Liver (tissue), 9 donors: Measurements from ENCODE around the gene CDH24. TPM values are rescaled to one million over a fixed set of nuclear protein-coding genes. Genes with fewer than 3 reads are reported as not detected.

ENCODE experiments used
- DNase-seq: peaks from one replicate; pipeline ENCODE4 v3.0.0-alpha.2; 2017; ENCODE audit warnings: low spot score
- H3K27ac ChIP-seq, 2 donors: one replicate each; pipeline ENCODE4 v1.7.0; 2013; ENCODE audit warnings: inconsistent platforms in 2 of 2, low read length in 2 of 2, control low read depth in 1 of 2, low read depth in 1 of 2, mild to moderate bottlenecking in 1 of 2
- H3K27me3 ChIP-seq, 4 donors: one replicate each; pipeline versions ENCODE4 v1.6.1 to v1.7.0; 2013; ENCODE audit warnings: low read length in 3 of 4, inconsistent platforms in 1 of 4, mild to moderate bottlenecking in 1 of 4, moderate library complexity in 1 of 4; ENCODE audit not compliant: control insufficient read depth in 4 of 4, insufficient read depth in 4 of 4
- H3K36me3 ChIP-seq, 4 donors: one replicate each; pipeline versions ENCODE4 v1.6.1 to v1.7.0; 2013; ENCODE audit warnings: low read length in 3 of 4, mild to moderate bottlenecking in 3 of 4, low read depth in 1 of 4, moderate library complexity in 1 of 4; ENCODE audit not compliant: control insufficient read depth in 4 of 4, insufficient read depth in 3 of 4
- H3K4me1 ChIP-seq, 4 donors: one replicate each; pipeline versions ENCODE4 v1.6.1 to v1.7.0; 2013; ENCODE audit warnings: low read length in 3 of 4, mild to moderate bottlenecking in 3 of 4, moderate library complexity in 1 of 4; ENCODE audit not compliant: control insufficient read depth in 4 of 4, insufficient read depth in 4 of 4
- H3K4me3 ChIP-seq, 3 donors: one replicate each; pipeline versions ENCODE4 v1.6.1 to v1.7.0; 2013; ENCODE audit warnings: low read length in 3 of 3, control low read depth in 1 of 3, low read depth in 1 of 3, mild to moderate bottlenecking in 1 of 3
- H3K9ac ChIP-seq, 2 donors: one replicate each; pipeline ENCODE4 v1.7.0; 2013; ENCODE audit warnings: low read length in 2 of 2, mild to moderate bottlenecking in 2 of 2, moderate library complexity in 2 of 2, control low read depth in 1 of 2, low read depth in 1 of 2
- H3K9me3 ChIP-seq, 4 donors: one replicate each; pipeline versions ENCODE4 v1.6.1 to v1.7.0; 2013; ENCODE audit warnings: low read length in 3 of 4; ENCODE audit not compliant: control insufficient read depth in 4 of 4
- CTCF ChIP-seq: fragments of 150-350 bp; IDR thresholded peaks from 2 replicates; pipeline ENCODE4 v1.5.1; 2017; ENCODE audit warnings: improper control_type of control experiment, low read depth, low read length; ENCODE audit not compliant: missing input control
- EGR1 ChIP-seq, 2 donors: IDR thresholded peaks; 2 replicates each; pipeline ENCODE4 v1.6.1; 2016 to 2018; ENCODE audit warnings: antibody characterized with exemption in 2 of 2, low read depth in 2 of 2
- HNF4G ChIP-seq: IDR thresholded peaks from 2 replicates; pipeline ENCODE4 v1.6.1; 2016; ENCODE audit warnings: antibody characterized with exemption
- JUND ChIP-seq, 2 donors: IDR thresholded peaks; 2 replicates each; pipeline ENCODE4 v1.6.1; 2016; ENCODE audit warnings: antibody characterized with exemption in 2 of 2
- RAD21 ChIP-seq, 2 donors: IDR thresholded peaks; 2 replicates each; pipeline ENCODE4 v1.6.1; 2016; ENCODE audit warnings: antibody characterized with exemption in 2 of 2, mild to moderate bottlenecking in 2 of 2
- SP1 ChIP-seq: IDR thresholded peaks from 2 replicates; pipeline ENCODE4 v1.6.1; 2018; ENCODE audit warnings: antibody characterized with exemption, mild to moderate bottlenecking
- YY1 ChIP-seq: IDR thresholded peaks from 2 replicates; pipeline ENCODE4 v1.6.1; 2016; ENCODE audit warnings: antibody characterized with exemption, mild to moderate bottlenecking
- ZBTB33 ChIP-seq: IDR thresholded peaks from 2 replicates; pipeline ENCODE4 v1.6.1; 2016; ENCODE audit warnings: antibody characterized with exemption
- WGBS: extraction: QIAGEN DNeasy Blood & Tissue Kit; methylation state at CpG from one replicate; pipeline ENCODE4 v1.1.7; 2013; 5-methylcytosine and 5-hydroxymethylcytosine counted together
- polyA plus RNA-seq, 2 donors: library from polyadenylated mRNA; stranded (reverse) in 1 of 2; unstranded in 1 of 2; fragments of 200-250 nt in 1 of 2; fragments of >200 nt in 1 of 2; fragmentation: Nextera tagmentation in 1 of 2; extraction: Ambion mirVana in 1 of 2; gene quantifications; one replicate each; pipeline versions ENCODE4 v1.2.1 to v1.2.3, GENCODE V29; 2013 to 2015
- total RNA-seq, 2 donors: library from RNA; depleted of rRNA; stranded (reverse); fragments of >200 nt; gene quantifications; one replicate each; pipeline ENCODE4 v1.2.3, GENCODE V29; 2014
- donor health status: healthy.
- donor health status: healthy.
- donor health status: healthy.
- donor health status: healthy.
- donor health status: healthy.

Gene CDH24
- total and polyA plus RNA-seq, 4 donors = 0.23 to 0.50 (median 0.38) TPM; not detected in 1

GRCh38 chr14:23058654-23059504 lies 1.6 kb upstream of the CDH24 start (continued):
- TF ChIP-seq CTCF = no peak
- TF ChIP-seq HNF4G = no peak
- TF ChIP-seq YY1 = no peak

GRCh38 chr14:23057757-23058653 lies 685 bp upstream of the CDH24 start:
- peak; percentile 90 for TF ChIP-seq CTCF
- TF ChIP-seq RAD21 (IDR thresholded peaks at IDR 0.05) = peak; percentile 86 to 90
- no peak for TF ChIP-seq ZBTB33
- TF ChIP-seq JUND (IDR thresholded peaks at IDR 0.05) = no peak
- no peak overlapping the region for H3K27ac ChIP-seq
- H3K4me1 ChIP-seq = peaks cover 4 to 17% (median 13%) of the 10 kb centered on the region in 4 donors
- no peaks in the 10 kb centered on the region for H3K27me3 ChIP-seq
- H3K36me3 ChIP-seq = peaks cover 15 to 34% (median 26%) of the 10 kb centered on the region in 4 donors
- DNase-seq = peak; percentile 94
- peak overlapping the region; percentile 36 to 77 (median 62) for H3K4me3 ChIP-seq
- H3K9ac ChIP-seq = peak overlapping the region in 1 of 2 donors; percentile 48
- no peaks in the 10 kb centered on the region for H3K9me3 ChIP-seq
- under 1% methylated on average over 51 of the region's 51 CpGs for WGBS

GRCh38 chr14:23056145-23056955 lies 970 bp downstream of the CDH24 start:
- Histone ChIP-seq H3K4me1 (peaks cover 4 to 15% (median 13%) of the 10 kb centered on the region in 4 donors), H3K27me3 (no peaks in the 10 kb centered on the region), H3K9me3 (no peaks in the 10 kb centered on the region), H3K4me3 (no peak overlapping the region), H3K9ac (no peak overlapping the region), H3K27ac (no peak overlapping the region), H3K36me3 (peaks cover 12 to 22% (median 15%) of the 10 kb centered on the region in 4 donors)
- DNase-seq = peak; percentile 76
- 14% methylated on average over 17 of the region's 17 CpGs for WGBS
- TF ChIP-seq CTCF (peak; percentile 55), HNF4G (no peak), JUND (IDR thresholded peaks at IDR 0.05) (no peak), EGR1 (IDR thresholded peaks at IDR 0.05; ENCODE audit: low read depth in 2 of 2) (no peak), SP1 (no peak), YY1 (no peak), RAD21 (IDR thresholded peaks at IDR 0.05) (peak; percentile 44 to 72)
